HEK293T (cell line): ENCODE data around the gene TEDC1.

Experiments used
- ARNT ChIP-seq: fragments of 450-650 bp; IDR thresholded peaks from 2 replicates; pipeline ENCODE4 v1.6.1; 2017; ENCODE audit warnings: mild to moderate bottlenecking
- CTBP1 ChIP-seq: fragments of 450-650 bp; IDR thresholded peaks from 2 replicates; pipeline ENCODE4 v1.6.1; 2016; ENCODE audit warnings: borderline replicate concordance
- FOXM1 ChIP-seq: fragments of 450-650 bp; IDR thresholded peaks from 2 replicates; pipeline ENCODE4 v1.6.1; 2017; ENCODE audit warnings: mild to moderate bottlenecking, borderline replicate concordance
- LEF1 ChIP-seq: fragments of 450-650 bp; IDR thresholded peaks from 2 replicates; pipeline ENCODE4 v1.6.1; 2017; ENCODE audit warnings: mild to moderate bottlenecking, borderline replicate concordance

- TF ChIP-seq LEF1 (no peak), CTBP1 (no peak), FOXM1 (no peak), ARNT (no peak)
Measured at GRCh38 chr14:105475269-105476096, 15.6 kb upstream of the TEDC1 start.
